Stomach (tissue), 9 donors: ENCODE results near the gene RFX2. TPM values are rescaled to one million over a fixed set of nuclear protein-coding genes. Genes with fewer than 3 reads are reported as not detected.

Experiments
- DNase-seq, 2 donors: peaks; one replicate each; pipeline versions ENCODE4 v3.0.0 to v3.0.0-alpha.2; 2013 to 2019
- H3K27ac ChIP-seq, 5 donors: fragments of 200-600 bp in 4 of 5; sonication (generic) in 4 of 5; one replicate each; pipeline ENCODE4 v1.5.1; 2013 to 2019; ENCODE audit warnings: mild to moderate bottlenecking in 1 of 5, moderate library complexity in 1 of 5
- H3K27me3 ChIP-seq, 3 donors: fragments of 200-600 bp; sonication (generic); one replicate each; pipeline ENCODE4 v1.5.1; 2017 to 2019; ENCODE audit warnings: mixed run types in 1 of 3
- H3K36me3 ChIP-seq, 4 donors: fragments of 200-600 bp; sonication (generic); 1 replicate in 3 of 4; 2 replicates in 1 of 4; pipeline ENCODE4 v1.5.1; 2016 to 2019
- H3K4me1 ChIP-seq, 4 donors: fragments of 200-600 bp; sonication (generic); one replicate each; pipeline ENCODE4 v1.5.1; 2016 to 2019
- H3K4me3 ChIP-seq, 4 donors: fragments of 200-600 bp; sonication (generic) in 3 of 4; one replicate each; pipeline ENCODE4 v1.5.1; 2016 to 2019; ENCODE audit warnings: mild to moderate bottlenecking in 1 of 4
- H3K9me3 ChIP-seq, 4 donors: fragments of 200-600 bp; sonication (generic); one replicate each; pipeline ENCODE4 v1.5.1; 2016 to 2019
- EP300 ChIP-seq: sonication (generic); formaldehyde crosslinking; IDR thresholded peaks from one replicate; pipeline ENCODE4 v1.6.1; 2017; ENCODE audit warnings: antibody characterized with exemption
- POLR2A ChIP-seq, 4 donors: fragments of 450-650 bp; IDR thresholded peaks; one replicate each; pipeline ENCODE4 v1.6.1; 2016; ENCODE audit warnings: antibody characterized with exemption in 4 of 4, control low read depth in 2 of 4, mild to moderate bottlenecking in 1 of 4, moderate library complexity in 1 of 4
- POLR2AphosphoS5 ChIP-seq, 3 donors: sonication (generic); formaldehyde crosslinking; IDR thresholded peaks; one replicate each; pipeline ENCODE4 v1.6.1; 2016; ENCODE audit warnings: antibody characterized with exemption in 3 of 3
- WGBS, 5 donors: extraction: QIAGEN DNeasy Blood & Tissue Kit in 3 of 5; methylation state at CpG; one replicate each; pipeline versions ENCODE4 v1.1.5 to v1.1.7; 2013 to 2018; 5-methylcytosine and 5-hydroxymethylcytosine counted together
- intact Hi-C: fragments of 100-400 bp; cut with DNase I; formaldehyde crosslinking; loops from one replicate; pipeline ENCODE4 v1.15.1; 2023; ENCODE audit warnings: low total_unique reads
- polyA plus RNA-seq, 3 donors: library from polyadenylated mRNA; stranded (reverse); fragments of 200-250 nt; gene quantifications; one replicate each; pipeline ENCODE4 v1.2.3, GENCODE V29; 2013
- total RNA-seq, 5 donors: library from RNA; depleted of rRNA; stranded (reverse); fragments of >200 nt; gene quantifications; one replicate each; pipeline versions ENCODE4 v1.1.0 to v1.2.3, GENCODE V29; 2014 to 2016
- TF ChIP-seq, protein P1 (sequence below), 7 experiments: fragments of 450-650 bp in 4 of 7; fragments of 200-600 bp in 3 of 7; sonication (generic) in 3 of 7; IDR thresholded peaks; one replicate each; pipeline ENCODE4 v1.5.1; 2016 to 2019; ENCODE audit warnings: antibody characterized with exemption in 7 of 7, control low read depth in 2 of 7, mild to moderate bottlenecking in 1 of 7
- donor health status: healthy with polysubstance abuse.
- donor health status: Bipolar disorder and iron deficiency.
- donor health status: healthy.

The RFX2 gene
- total and polyA plus RNA-seq, 8 donors, result 1.2 to 123 (median 8.0) TPM

DNA sequence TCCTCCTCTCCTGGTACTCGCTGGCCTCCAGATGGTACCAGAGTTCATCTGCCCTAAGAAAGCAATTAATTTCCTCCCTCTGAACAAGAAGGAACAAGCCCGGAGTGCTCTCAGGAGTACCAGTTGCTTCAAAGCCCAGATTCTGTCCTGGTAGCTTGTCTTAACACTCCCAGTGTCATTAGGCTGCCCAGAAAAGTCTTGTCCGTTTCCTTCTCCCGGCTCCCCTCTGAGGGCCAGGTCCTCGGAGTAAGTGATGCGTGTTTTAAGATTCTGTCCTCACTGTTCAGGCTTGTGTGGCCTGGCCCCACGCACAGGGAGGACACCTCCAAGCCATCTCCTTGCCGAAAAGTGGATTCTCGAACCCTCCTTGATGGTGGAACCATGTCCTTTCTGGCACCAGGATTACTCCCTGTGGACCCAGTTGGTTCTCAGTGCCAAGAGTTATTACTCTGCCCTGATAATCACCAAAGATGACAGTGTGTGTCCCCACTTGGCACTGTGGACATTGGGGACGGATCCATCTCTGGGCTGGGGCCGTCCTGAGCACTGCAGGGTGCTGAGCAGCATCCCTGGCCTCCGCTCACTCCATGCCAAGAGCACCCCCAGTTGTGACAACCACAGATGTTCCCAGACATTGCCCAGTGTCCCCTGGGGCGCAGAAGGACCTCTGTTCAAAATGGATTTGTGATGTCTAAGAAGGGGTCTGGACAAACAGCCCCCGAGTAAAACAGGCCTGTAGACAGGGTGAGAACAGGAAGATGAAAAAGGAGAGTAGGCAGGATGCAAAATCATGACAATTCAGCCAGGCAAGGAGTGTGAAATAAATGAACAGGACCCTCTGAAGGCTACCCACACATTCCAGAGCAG is 52.4 kb downstream of the RFX2 start:
- no peak overlapping the region for H3K4me3 ChIP-seq
- no peaks in the 10 kb centered on the region for H3K36me3 ChIP-seq
- H3K4me1 ChIP-seq, result peaks cover 45 to 71% (median 58%) of the 10 kb centered on the region in 4 donors
- TF ChIP-seq POLR2A (IDR thresholded peaks at IDR 0.05) (no peak), POLR2AphosphoS5 (IDR thresholded peaks at IDR 0.05) (peak in 1 of 3 donors; percentile 0)
- TF ChIP-seq, protein P1, sequence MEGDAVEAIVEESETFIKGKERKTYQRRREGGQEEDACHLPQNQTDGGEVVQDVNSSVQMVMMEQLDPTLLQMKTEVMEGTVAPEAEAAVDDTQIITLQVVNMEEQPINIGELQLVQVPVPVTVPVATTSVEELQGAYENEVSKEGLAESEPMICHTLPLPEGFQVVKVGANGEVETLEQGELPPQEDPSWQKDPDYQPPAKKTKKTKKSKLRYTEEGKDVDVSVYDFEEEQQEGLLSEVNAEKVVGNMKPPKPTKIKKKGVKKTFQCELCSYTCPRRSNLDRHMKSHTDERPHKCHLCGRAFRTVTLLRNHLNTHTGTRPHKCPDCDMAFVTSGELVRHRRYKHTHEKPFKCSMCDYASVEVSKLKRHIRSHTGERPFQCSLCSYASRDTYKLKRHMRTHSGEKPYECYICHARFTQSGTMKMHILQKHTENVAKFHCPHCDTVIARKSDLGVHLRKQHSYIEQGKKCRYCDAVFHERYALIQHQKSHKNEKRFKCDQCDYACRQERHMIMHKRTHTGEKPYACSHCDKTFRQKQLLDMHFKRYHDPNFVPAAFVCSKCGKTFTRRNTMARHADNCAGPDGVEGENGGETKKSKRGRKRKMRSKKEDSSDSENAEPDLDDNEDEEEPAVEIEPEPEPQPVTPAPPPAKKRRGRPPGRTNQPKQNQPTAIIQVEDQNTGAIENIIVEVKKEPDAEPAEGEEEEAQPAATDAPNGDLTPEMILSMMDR (IDR thresholded peaks at IDR 0.05), result no peak
- H3K9me3 ChIP-seq, result no peaks in the 10 kb centered on the region
- H3K27ac ChIP-seq, result peak overlapping the region; percentile 71 to 90 (median 89)
- intact Hi-C loops, result no loop called here
- 79 to 91% (median 84%) methylated on average over 12 to 14 of the region's 14 CpGs for WGBS, 5 donors
- no peaks in the 10 kb centered on the region for H3K27me3 ChIP-seq
- no peak for DNase-seq

DNA sequence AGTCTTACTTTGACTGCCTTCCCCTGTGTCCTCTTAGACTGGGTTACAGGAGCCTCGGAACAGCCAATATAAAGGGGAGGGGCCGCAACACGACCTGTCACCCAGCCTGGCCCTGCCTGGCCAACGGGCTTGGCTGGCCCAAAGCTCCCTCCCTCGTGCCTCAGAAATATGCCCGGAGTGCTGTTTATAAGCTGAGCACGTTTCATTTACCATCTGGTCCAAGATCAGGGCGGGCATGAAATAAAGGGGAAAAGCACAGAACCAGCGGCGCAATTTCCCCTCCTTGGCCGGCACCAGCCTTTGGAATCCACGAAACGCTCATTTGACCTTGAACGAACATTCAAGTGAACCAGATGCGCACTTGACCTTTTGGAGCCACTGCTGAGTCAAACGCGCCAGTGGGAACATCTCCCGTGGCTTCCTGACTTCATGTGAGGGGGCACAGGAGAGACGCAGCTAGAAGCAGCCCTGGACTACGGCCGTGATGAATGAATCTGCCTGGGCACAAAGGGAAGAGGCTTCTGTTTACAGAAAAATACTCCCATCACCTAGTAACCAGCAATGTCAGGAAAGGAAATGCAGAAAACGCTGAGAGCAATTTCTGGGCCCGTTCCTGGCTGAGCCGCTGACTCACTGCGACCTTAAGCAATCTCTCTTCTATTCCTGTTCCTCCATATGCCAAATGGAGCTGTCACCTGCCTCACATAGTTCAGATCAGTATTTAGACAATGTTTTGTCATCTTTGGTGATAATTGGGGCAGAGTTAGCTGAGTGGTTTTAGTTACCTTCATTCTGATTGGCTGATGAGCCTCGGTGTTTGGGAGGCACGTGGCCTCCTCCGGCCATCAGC is 53.3 kb downstream of the RFX2 start:
- WGBS, 5 donors, result 35 to 54% (median 46%) methylated on average over 28 of the region's 28 CpGs
- Histone ChIP-seq H3K9me3 (no peaks in the 10 kb centered on the region), H3K36me3 (no peaks in the 10 kb centered on the region), H3K4me3 (peak overlapping the region in 1 of 4 donors; percentile 1), H3K27ac (peak overlapping the region; percentile 71 to 90 (median 89)), H3K4me1 (peaks cover 36 to 62% (median 50%) of the 10 kb centered on the region in 4 donors), H3K27me3 (no peaks in the 10 kb centered on the region)
- intact Hi-C loops, result no loop called here
- TF ChIP-seq POLR2AphosphoS5 (IDR thresholded peaks at IDR 0.05), result peak; percentile 32 to 81 (median 56)
- no peak for TF ChIP-seq POLR2A (IDR thresholded peaks at IDR 0.05)
- TF ChIP-seq EP300, result peak; percentile 6
- peak; percentile 47 to 94 for DNase-seq

DNA sequence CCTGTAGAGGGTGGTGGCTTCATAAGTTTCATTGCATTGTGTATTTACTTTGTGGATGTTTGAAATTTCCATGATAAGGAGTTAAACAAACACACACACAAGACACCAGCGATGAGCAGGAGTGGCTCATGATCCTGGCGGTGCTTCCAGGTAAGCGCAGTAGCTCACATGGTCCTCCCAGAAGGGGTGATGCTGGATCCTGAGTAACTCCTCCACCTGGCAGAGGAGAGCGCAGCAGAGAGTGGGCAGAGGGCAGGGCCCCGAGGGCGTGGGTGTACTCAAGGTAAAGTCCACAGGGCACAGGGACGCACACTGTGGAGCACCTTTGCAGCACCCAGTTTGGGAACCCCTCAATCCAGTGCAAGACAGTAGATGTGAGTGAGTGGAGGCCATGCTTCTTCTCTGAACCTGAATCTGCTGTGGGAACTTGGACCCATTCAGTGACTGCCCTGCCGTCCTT is 54.0 kb downstream of the RFX2 start:
- Histone ChIP-seq H3K9me3 (no peaks in the 10 kb centered on the region), H3K4me3 (no peak overlapping the region), H3K27me3 (no peaks in the 10 kb centered on the region), H3K4me1 (peaks cover 29 to 55% (median 44%) of the 10 kb centered on the region in 4 donors), H3K27ac (peak overlapping the region; percentile 71 to 90 (median 89)), H3K36me3 (no peaks in the 10 kb centered on the region)
- intact Hi-C loops, result no loop called here
- DNase-seq, result peak in 1 of 2 donors; percentile 61
- 48 to 71% (median 55%) methylated on average over 4 to 8 of the region's 8 CpGs for WGBS, 5 donors
- TF ChIP-seq EP300 (no peak), POLR2A (IDR thresholded peaks at IDR 0.05) (no peak), POLR2AphosphoS5 (IDR thresholded peaks at IDR 0.05) (no peak)
- TF ChIP-seq, protein P1 (IDR thresholded peaks at IDR 0.05), result no peak

GRCh38 chr19:6055013-6055795 is 55.1 kb downstream of the RFX2 start:
- no peaks in the 10 kb centered on the region for H3K9me3 ChIP-seq
- 91 to 97% (median 96%) methylated on average over 4 of the region's 4 CpGs for WGBS, 5 donors
- no peak overlapping the region for H3K4me3 ChIP-seq
- TF ChIP-seq, protein P1 (IDR thresholded peaks at IDR 0.05), result no peak
- TF ChIP-seq EP300 (no peak), POLR2AphosphoS5 (IDR thresholded peaks at IDR 0.05) (no peak), POLR2A (IDR thresholded peaks at IDR 0.05) (no peak)
- no peak for DNase-seq
- H3K36me3 ChIP-seq, result no peaks in the 10 kb centered on the region
- H3K27ac ChIP-seq, result peak overlapping the region in 4 of 5 donors; percentile 86 to 90 (median 89)
- no peaks in the 10 kb centered on the region for H3K27me3 ChIP-seq
- peaks cover 24 to 44% (median 34%) of the 10 kb centered on the region in 4 donors for H3K4me1 ChIP-seq
- intact Hi-C loops, result no loop called here
